Endodermal cell (in vitro differentiated cells): ENCODE data around the gene TBC1D22B. TPM values are rescaled to one million over a fixed set of nuclear protein-coding genes. Genes with fewer than 3 reads are reported as not detected.

Source experiments
- DNase-seq: peaks from one replicate; pipeline ENCODE4 v3.0.0-alpha.2; 2017
- H3K27ac ChIP-seq: 2 replicates; pipeline ENCODE4 v1.5.1; 2013; ENCODE audit warnings: mild to moderate bottlenecking, low read depth, low read length, moderate library complexity
- H3K27me3 ChIP-seq: 2 replicates; pipeline ENCODE4 v1.6.1; 2013; ENCODE audit warnings: mild to moderate bottlenecking, low read length, moderate library complexity; ENCODE audit not compliant: insufficient read depth, control insufficient read depth, poor library complexity, severe bottlenecking
- H3K36me3 ChIP-seq: 2 replicates; pipeline ENCODE4 v1.7.0; 2013; ENCODE audit warnings: mild to moderate bottlenecking, low read length, moderate library complexity; ENCODE audit not compliant: control insufficient read depth, insufficient read depth
- H3K4me1 ChIP-seq: one replicate; pipeline ENCODE4 v1.7.0; 2013; ENCODE audit warnings: low read length; ENCODE audit not compliant: control insufficient read depth, insufficient read depth
- H3K4me3 ChIP-seq: 2 replicates; pipeline ENCODE4 v1.5.1; 2013; ENCODE audit warnings: mild to moderate bottlenecking, low read length, moderate library complexity
- H3K9ac ChIP-seq: 2 replicates; pipeline ENCODE4 v1.6.1; 2013; ENCODE audit warnings: mild to moderate bottlenecking, low read length, moderate library complexity; ENCODE audit not compliant: poor library complexity, severe bottlenecking; ENCODE audit errors: extremely low read depth
- H3K9me3 ChIP-seq: 2 replicates; pipeline ENCODE4 v1.6.1; 2013; ENCODE audit warnings: mild to moderate bottlenecking, low read length, moderate library complexity; ENCODE audit not compliant: control insufficient read depth
- H3K27ac Mint-ChIP-seq: 2 replicates; pipeline ENCODE4 v1.8.0; 2020; ENCODE audit warnings: mixed read lengths
- H3K27me3 Mint-ChIP-seq: 2 replicates; pipeline ENCODE4 v1.8.0; 2021; ENCODE audit warnings: mild to moderate bottlenecking, mixed read lengths; ENCODE audit not compliant: insufficient read depth
- H3K36me3 Mint-ChIP-seq: 2 replicates; pipeline ENCODE4 v1.8.0; 2020; ENCODE audit warnings: low read depth, mixed read lengths
- H3K4me1 Mint-ChIP-seq: 2 replicates; pipeline ENCODE4 v1.8.0; 2020; ENCODE audit warnings: mixed read lengths
- H3K4me3 Mint-ChIP-seq: 2 replicates; pipeline ENCODE4 v1.8.0; 2020; ENCODE audit warnings: mild to moderate bottlenecking, moderate library complexity, mixed read lengths
- H3K9me3 Mint-ChIP-seq: 2 replicates; pipeline ENCODE4 v1.8.0; 2020; ENCODE audit warnings: mild to moderate bottlenecking, mixed read lengths
- WGBS, 2 experiments: methylation state at CpG; one replicate each; pipeline versions ENCODE4 v1.1.5 to v1.1.7; 2013; ENCODE audit warnings: missing lambda C conversion rate in 2 of 2, mixed read lengths in 1 of 2; ENCODE audit not compliant: insufficient coverage in 1 of 2, insufficient read length in 1 of 2; 5-methylcytosine and 5-hydroxymethylcytosine counted together
- total RNA-seq, 2 donors: library from RNA; stranded (reverse); fragmentation: NEBNext Ultra II Directional in 1 of 2; extraction: Animal tissue kit (Norgen Biotek cat#: 25700) in 1 of 2; gene quantifications; 2 replicates in 1 of 2; 3 replicates in 1 of 2; pipeline ENCODE4 v1.2.1, GENCODE V29; 2021
- TF ChIP-seq, protein P1 (sequence below): fragments of 200-600 bp; sonication (generic); conservative IDR thresholded peaks from 2 replicates; pipeline ENCODE4 v1.5.0; 2021; ENCODE audit warnings: antibody characterized with exemption, mild to moderate bottlenecking

TBC1D22B gene
- total RNA-seq, 2 donors from 2014 or later = 13.8 to 20.1 TPM

DNA sequence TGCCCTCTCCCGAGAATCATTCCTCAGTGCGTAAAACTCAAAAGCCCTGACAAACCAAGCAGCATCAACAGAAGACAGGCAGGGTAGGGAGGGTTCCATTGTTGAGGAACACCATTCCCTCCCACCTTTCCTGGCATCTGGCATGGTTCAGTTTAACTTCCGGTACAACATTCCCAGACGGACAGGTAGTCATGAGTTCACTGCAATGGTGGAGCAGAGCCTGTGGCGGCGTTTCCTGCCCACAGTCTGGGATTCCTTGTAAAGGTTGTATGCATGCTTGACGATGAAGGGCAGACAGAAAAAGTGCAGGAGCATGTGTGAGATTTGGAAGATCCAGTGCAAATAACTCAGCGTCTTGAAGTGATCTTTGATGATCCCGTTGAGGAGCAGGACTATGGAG lies 45.3 kb upstream of the TBC1D22B start:
- 91 to 98% methylated on average over 7 to 9 of the region's 9 CpGs for WGBS, 2 experiments
- no peak overlapping the region for H3K27ac ChIP-seq

DNA sequence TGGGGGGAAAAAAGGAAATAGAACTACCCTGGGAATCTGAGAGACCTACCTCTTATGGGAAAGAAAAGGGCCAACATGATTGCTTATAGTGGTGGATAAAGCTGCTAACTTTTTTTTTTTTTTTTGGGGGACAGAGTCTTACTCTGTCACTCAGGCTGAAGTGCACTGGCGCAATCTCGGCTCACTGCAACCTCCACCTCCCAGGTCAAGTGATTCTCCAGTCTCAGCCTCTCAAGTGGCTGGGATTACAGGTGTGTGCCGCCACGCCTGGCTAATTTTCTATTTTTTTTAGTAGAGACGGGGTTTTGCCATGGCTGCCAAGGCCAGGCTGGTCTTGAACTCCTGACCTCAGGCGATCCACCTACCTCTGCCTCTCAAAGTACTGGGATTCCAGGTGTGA lies 39.5 kb upstream of the TBC1D22B start:
- no peak overlapping the region for H3K27ac Mint-ChIP-seq
- Histone ChIP-seq H3K9me3 (no peaks in the 10 kb centered on the region), H3K36me3 (no peaks in the 10 kb centered on the region), H3K4me1 (no peaks in the 10 kb centered on the region), H3K4me3 (no peak overlapping the region), H3K27me3 (no peaks in the 10 kb centered on the region), H3K9ac (no peak overlapping the region), H3K27ac (no peak overlapping the region)
- H3K9me3 Mint-ChIP-seq = no peaks in the 10 kb centered on the region
- TF ChIP-seq, protein P1, sequence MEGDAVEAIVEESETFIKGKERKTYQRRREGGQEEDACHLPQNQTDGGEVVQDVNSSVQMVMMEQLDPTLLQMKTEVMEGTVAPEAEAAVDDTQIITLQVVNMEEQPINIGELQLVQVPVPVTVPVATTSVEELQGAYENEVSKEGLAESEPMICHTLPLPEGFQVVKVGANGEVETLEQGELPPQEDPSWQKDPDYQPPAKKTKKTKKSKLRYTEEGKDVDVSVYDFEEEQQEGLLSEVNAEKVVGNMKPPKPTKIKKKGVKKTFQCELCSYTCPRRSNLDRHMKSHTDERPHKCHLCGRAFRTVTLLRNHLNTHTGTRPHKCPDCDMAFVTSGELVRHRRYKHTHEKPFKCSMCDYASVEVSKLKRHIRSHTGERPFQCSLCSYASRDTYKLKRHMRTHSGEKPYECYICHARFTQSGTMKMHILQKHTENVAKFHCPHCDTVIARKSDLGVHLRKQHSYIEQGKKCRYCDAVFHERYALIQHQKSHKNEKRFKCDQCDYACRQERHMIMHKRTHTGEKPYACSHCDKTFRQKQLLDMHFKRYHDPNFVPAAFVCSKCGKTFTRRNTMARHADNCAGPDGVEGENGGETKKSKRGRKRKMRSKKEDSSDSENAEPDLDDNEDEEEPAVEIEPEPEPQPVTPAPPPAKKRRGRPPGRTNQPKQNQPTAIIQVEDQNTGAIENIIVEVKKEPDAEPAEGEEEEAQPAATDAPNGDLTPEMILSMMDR = no peak
- H3K4me1 Mint-ChIP-seq = peaks cover 7% of the 10 kb centered on the region
- WGBS, 2 experiments = 87 to 97% methylated on average over 6 of the region's 6 CpGs
- no peak overlapping the region for H3K4me3 Mint-ChIP-seq
- no peaks in the 10 kb centered on the region for H3K27me3 Mint-ChIP-seq
- DNase-seq = no peak
- no peaks in the 10 kb centered on the region for H3K36me3 Mint-ChIP-seq

More for the DNA sequence above, 45.3 kb upstream of the TBC1D22B start:
- H3K9ac ChIP-seq = no peak overlapping the region
- Mint-ChIP-seq H3K4me1 (peaks cover 1% of the 10 kb centered on the region), H3K36me3 (no peaks in the 10 kb centered on the region), H3K27me3 (no peaks in the 10 kb centered on the region), H3K9me3 (no peaks in the 10 kb centered on the region), H3K27ac (no peak overlapping the region), H3K4me3 (no peak overlapping the region)
- peak; percentile 28 for DNase-seq
- TF ChIP-seq, protein P1 = no peak
- no peaks in the 10 kb centered on the region for H3K9me3 ChIP-seq
- H3K4me1 ChIP-seq = no peaks in the 10 kb centered on the region
- no peaks in the 10 kb centered on the region for H3K36me3 ChIP-seq
- no peak overlapping the region for H3K4me3 ChIP-seq
- no peaks in the 10 kb centered on the region for H3K27me3 ChIP-seq

DNA sequence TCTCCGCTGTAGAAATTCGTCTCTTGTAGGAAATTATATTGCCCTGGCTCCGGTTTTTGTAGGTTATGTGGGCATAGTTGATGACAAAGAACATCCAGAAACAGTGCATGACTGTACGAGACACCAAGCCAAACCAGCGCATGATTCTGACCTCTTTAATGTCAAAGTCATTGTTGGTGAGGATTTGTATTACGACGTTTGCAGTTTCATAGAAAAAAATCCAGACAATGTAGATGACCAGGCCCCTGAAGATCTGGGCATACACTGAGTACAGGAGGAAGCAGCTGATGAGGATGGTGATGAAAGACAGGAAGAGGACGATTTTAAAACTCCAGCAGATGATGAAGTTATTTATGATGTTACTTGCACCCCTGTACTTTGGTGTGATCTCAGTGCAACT lies 39.1 kb upstream of the TBC1D22B start:
- no peak overlapping the region for H3K27ac ChIP-seq
- no peak overlapping the region for H3K4me3 ChIP-seq
- Mint-ChIP-seq H3K4me3 (no peak overlapping the region), H3K27ac (no peak overlapping the region), H3K36me3 (no peaks in the 10 kb centered on the region), H3K27me3 (no peaks in the 10 kb centered on the region), H3K9me3 (no peaks in the 10 kb centered on the region), H3K4me1 (peaks cover 7% of the 10 kb centered on the region)
- no peak overlapping the region for H3K9ac ChIP-seq
- no peaks in the 10 kb centered on the region for H3K36me3 ChIP-seq
- H3K27me3 ChIP-seq = no peaks in the 10 kb centered on the region
- TF ChIP-seq, protein P1 = no peak
- no peaks in the 10 kb centered on the region for H3K4me1 ChIP-seq
- H3K9me3 ChIP-seq = no peaks in the 10 kb centered on the region
- peak; percentile 17 for DNase-seq
- WGBS, 2 experiments = 92 to 97% methylated on average over 8 of the region's 8 CpGs
